HEK293 (cell line): ENCODE measurements around the gene FBXL13.

Source experiments
- CTCF ChIA-PET: fragments of 350-600 bp; formaldehyde crosslinking; extraction: SDS; loops from one replicate; lab custom pipeline; 2021; ENCODE audit warnings: antibody characterized with exemption; lab: Yijun Ruan, JAX
- POLR2A ChIA-PET: fragments of 300-600 bp; formaldehyde crosslinking; extraction: SDS; loops from one replicate; lab custom pipeline; 2020; ENCODE audit warnings: antibody characterized with exemption, inconsistent platforms; lab: Yijun Ruan, JAX
- H3K27ac ChIP-seq: fragments of 200-500 bp; sonication (Bioruptor generic); 2 replicates; pipeline ENCODE4 v1.5.1; 2014; ENCODE audit warnings: low read depth, low read length, control low read depth, inconsistent platforms; ENCODE audit errors: extremely low read depth
- H3K36me3 ChIP-seq, 2 experiments: fragments of 200-500 bp in 1 of 2; sonication (Bioruptor generic) in 1 of 2; 1 replicate in 1 of 2; 2 replicates in 1 of 2; pipeline ENCODE4 v1.5.1; 2014 to 2017; ENCODE audit warnings: inconsistent platforms in 2 of 2, low read length in 2 of 2; ENCODE audit not compliant: control insufficient read depth in 2 of 2, insufficient read depth in 1 of 2
- H3K4me1 ChIP-seq: fragments of 200-500 bp; sonication (Bioruptor generic); 2 replicates; pipeline ENCODE4 v1.5.1; 2014; ENCODE audit warnings: mild to moderate bottlenecking, low read length, inconsistent platforms; ENCODE audit not compliant: control insufficient read depth, insufficient read depth
- H3K4me3 ChIP-seq: 2 replicates; pipeline ENCODE4 v1.5.1; 2011; ENCODE audit warnings: low read depth, mild to moderate bottlenecking, control low read depth, low read length, moderate library complexity
- H3K9me3 ChIP-seq: fragments of 200-500 bp; sonication (Bioruptor generic); 2 replicates; pipeline ENCODE4 v1.5.1; 2014; ENCODE audit warnings: low read depth, low read length, inconsistent platforms; ENCODE audit not compliant: control insufficient read depth, insufficient read depth
- CTCF ChIP-seq: fragments of 450-650 bp; formaldehyde crosslinking; IDR thresholded peaks from 2 replicates; pipeline ENCODE4 v1.5.1; 2016; ENCODE audit warnings: missing biosample characterization, missing genetic modification characterization
- GLI2 ChIP-seq: fragments of 450-650 bp; formaldehyde crosslinking; IDR thresholded peaks from 2 replicates; pipeline ENCODE4; 2017; ENCODE audit warnings: missing biosample characterization, missing genetic modification characterization, low read depth, borderline replicate concordance
- GLIS1 ChIP-seq: fragments of 450-650 bp; formaldehyde crosslinking; IDR thresholded peaks from 2 replicates; pipeline ENCODE4 v1.5.1; 2016; ENCODE audit warnings: missing biosample characterization, missing genetic modification characterization
- GLIS2 ChIP-seq: fragments of 450-650 bp; formaldehyde crosslinking; IDR thresholded peaks from 2 replicates; pipeline ENCODE4 v1.5.1; 2016; ENCODE audit warnings: missing biosample characterization, missing genetic modification characterization
- SALL2 ChIP-seq: fragments of 450-650 bp; formaldehyde crosslinking; IDR thresholded peaks from 2 replicates; pipeline ENCODE4 v1.5.0; 2017; ENCODE audit warnings: missing biosample characterization, mild to moderate bottlenecking, missing genetic modification characterization, borderline replicate concordance
- SCRT1 ChIP-seq: fragments of 450-650 bp; formaldehyde crosslinking; IDR thresholded peaks from 2 replicates; pipeline ENCODE4 v1.5.1; 2016; ENCODE audit warnings: missing biosample characterization, missing genetic modification characterization, borderline replicate concordance
- ZFP37 ChIP-seq: fragments of 450-650 bp; formaldehyde crosslinking; IDR thresholded peaks from 2 replicates; pipeline ENCODE4 v1.5.1; 2016; ENCODE audit warnings: missing biosample characterization, missing genetic modification characterization
- ZNF155 ChIP-seq: fragments of 450-650 bp; formaldehyde crosslinking; IDR thresholded peaks from 2 replicates; pipeline ENCODE4 v1.5.1; 2016; ENCODE audit warnings: missing biosample characterization, missing genetic modification characterization
- ZNF16 ChIP-seq: fragments of 450-650 bp; formaldehyde crosslinking; IDR thresholded peaks from 2 replicates; pipeline ENCODE4 v1.5.1; 2016; ENCODE audit warnings: low read depth, missing biosample characterization, missing genetic modification characterization
- ZNF211 ChIP-seq: fragments of 450-650 bp; formaldehyde crosslinking; IDR thresholded peaks from 2 replicates; pipeline ENCODE4 v1.5.1; 2016; ENCODE audit warnings: low read depth, missing biosample characterization, missing genetic modification characterization
- ZNF23 ChIP-seq: fragments of 450-650 bp; formaldehyde crosslinking; IDR thresholded peaks from 2 replicates; pipeline ENCODE4 v1.5.1; 2016; ENCODE audit warnings: missing biosample characterization, missing genetic modification characterization, borderline replicate concordance
- ZNF24 ChIP-seq: fragments of 450-650 bp; formaldehyde crosslinking; IDR thresholded peaks from 2 replicates; pipeline ENCODE4 v1.5.1; 2016; ENCODE audit warnings: missing biosample characterization, missing genetic modification characterization
- ZNF280C ChIP-seq: fragments of 450-650 bp; formaldehyde crosslinking; IDR thresholded peaks from 2 replicates; pipeline ENCODE4 v1.5.1; 2016; ENCODE audit warnings: missing biosample characterization, missing genetic modification characterization
- ZNF350 ChIP-seq: fragments of 450-650 bp; formaldehyde crosslinking; IDR thresholded peaks from 2 replicates; pipeline ENCODE4 v1.5.0; 2017; ENCODE audit warnings: missing biosample characterization, mild to moderate bottlenecking, missing genetic modification characterization
- ZNF366 ChIP-seq: fragments of 450-650 bp; formaldehyde crosslinking; conservative IDR thresholded peaks from 2 replicates; pipeline ENCODE4 v1.5.1; 2016; ENCODE audit warnings: missing biosample characterization, missing genetic modification characterization

The FBXL13 gene

GRCh38 chr7:102918845-102919244 lies 155.8 kb downstream of the FBXL13 start:
- CTCF ChIA-PET, result interaction anchor here (1.2 kb wide), 1 partner anchor 144 kb away, joined by 3 read pairs; no protein-coding TSS in a partner anchor

GRCh38 chr7:102917436-102918353 lies 156.9 kb downstream of the FBXL13 start:
- Histone ChIP-seq H3K4me1 (peaks cover 4% of the 10 kb centered on the region; the same call in 1 of the 2 replicates), H3K4me3 (no peak overlapping the region), H3K36me3 (no peaks in the 10 kb centered on the region), H3K27ac (no peak overlapping the region), H3K9me3 (no peaks in the 10 kb centered on the region)
- ChIA-PET CTCF (no interaction called here), POLR2A (no interaction called here)
- no peak for TF ChIP-seq ZNF280C
- TF ChIP-seq ZNF23, result no peak
- TF ChIP-seq GLI2 (tag by site-specific recombination), result no peak
- TF ChIP-seq CTCF (tag by site-specific recombination), result 0 out of 2 replicates have a peak, but pooled peaks have one; percentile 24
- TF ChIP-seq ZNF211 (tag by site-specific recombination), result no peak
- no peak for TF ChIP-seq GLIS2 (tag by site-specific recombination)
- TF ChIP-seq ZNF155 (tag by site-specific recombination), result no peak

More at GRCh38 chr7:102918845-102919244, 155.8 kb downstream of the FBXL13 start:
- no peaks in the 10 kb centered on the region for H3K4me1 ChIP-seq
- H3K27ac ChIP-seq, result no peak overlapping the region
- no peaks in the 10 kb centered on the region for H3K36me3 ChIP-seq
- POLR2A ChIA-PET, result no interaction called here
- no peaks in the 10 kb centered on the region for H3K9me3 ChIP-seq
- no peak overlapping the region for H3K4me3 ChIP-seq
- TF ChIP-seq GLIS1 (tag by site-specific recombination), result peak; percentile 31; the same call in 1 of the 2 replicates
- no peak for TF ChIP-seq ZNF366 (tag by site-specific recombination)
- TF ChIP-seq, all 188 proteins: peak for 1

- ChIA-PET CTCF (interaction anchor here (0.6 kb wide), 1 partner anchor 10 kb away, joined by 3 read pairs; no protein-coding TSS in a partner anchor), POLR2A (no interaction called here)
- H3K4me1 ChIP-seq, result peaks cover 10% of the 10 kb centered on the region; the same call in 1 of the 2 replicates
- H3K4me3 ChIP-seq, result no peak overlapping the region
- no peak overlapping the region for H3K27ac ChIP-seq
- no peaks in the 10 kb centered on the region for H3K9me3 ChIP-seq
- no peaks in the 10 kb centered on the region for H3K36me3 ChIP-seq
- TF ChIP-seq SCRT1 (tag by site-specific recombination) (no peak), ZNF16 (no peak), ZFP37 (no peak), ZNF24 (tag by site-specific recombination) (no peak), SALL2 (tag by site-specific recombination) (no peak), ZNF350 (tag by site-specific recombination) (no peak)
Observed at GRCh38 chr7:102916881-102917280, 157.7 kb downstream of the FBXL13 start.
